Neuronal stem cell (in vitro differentiated cells): Measurements from ENCODE around the gene STAT5A.

Experiments
- DNase-seq: peaks from one replicate; pipeline ENCODE4 v3.0.0-alpha.2; 2013; ENCODE audit warnings: low spot score
- H2AFZ ChIP-seq: one replicate; pipeline ENCODE4 v1.6.1; 2013; ENCODE audit warnings: mild to moderate bottlenecking, low read length, inconsistent platforms
- H2AK5ac ChIP-seq: 2 replicates; pipeline ENCODE4 v1.6.1; 2013; ENCODE audit warnings: low read depth, mild to moderate bottlenecking, inconsistent platforms, low read length, moderate library complexity, mixed read lengths
- H2BK120ac ChIP-seq: 2 replicates; pipeline ENCODE4 v1.6.1; 2013; ENCODE audit warnings: low read depth, mild to moderate bottlenecking, inconsistent platforms, low read length, moderate library complexity, mixed read lengths
- H2BK12ac ChIP-seq: one replicate; pipeline ENCODE4 v1.6.1; 2013; ENCODE audit warnings: low read length, inconsistent platforms
- H2BK15ac ChIP-seq: 2 replicates; pipeline ENCODE4 v1.6.1; 2013; ENCODE audit warnings: mild to moderate bottlenecking, low read length, inconsistent platforms, mixed read lengths
- H2BK5ac ChIP-seq: one replicate; pipeline ENCODE4 v1.6.1; 2013; ENCODE audit warnings: inconsistent platforms, mild to moderate bottlenecking, low read length, moderate library complexity
- H3K14ac ChIP-seq: one replicate; pipeline ENCODE4 v1.6.1; 2013; ENCODE audit warnings: low read length, inconsistent platforms
- H3K18ac ChIP-seq: 2 replicates; pipeline ENCODE4 v1.6.1; 2013; ENCODE audit warnings: low read length, inconsistent platforms
- H3K23ac ChIP-seq: 2 replicates; pipeline ENCODE4 v1.6.1; 2013; ENCODE audit warnings: low read depth, mild to moderate bottlenecking, mixed read lengths, low read length, inconsistent platforms; ENCODE audit not compliant: poor library complexity
- H3K27ac ChIP-seq: replicated peaks from 3 replicates; pipeline ENCODE4 v1.5.1; 2013; ENCODE audit warnings: low read length, inconsistent platforms
- H3K27me3 ChIP-seq, 3 experiments: 2 replicates each; pipeline ENCODE4 v1.6.1; 2013; ENCODE audit warnings: low read length in 3 of 3, mild to moderate bottlenecking in 2 of 3, inconsistent platforms in 1 of 3, low read depth in 1 of 3, mixed read lengths in 1 of 3, moderate library complexity in 1 of 3; ENCODE audit not compliant: control insufficient read depth in 3 of 3, insufficient read depth in 3 of 3
- H3K36me3 ChIP-seq, 2 donors: replicated peaks in 1 of 2; 2 replicates each; pipeline ENCODE4 v1.6.1; 2013; ENCODE audit warnings: low read length in 2 of 2; ENCODE audit not compliant: control insufficient read depth in 2 of 2, insufficient read depth in 2 of 2
- H3K4ac ChIP-seq: 2 replicates; pipeline ENCODE4 v1.6.1; 2013; ENCODE audit warnings: inconsistent platforms, mild to moderate bottlenecking, low read length, moderate library complexity
- H3K4me1 ChIP-seq, 2 donors: 1 replicate in 1 of 2; 2 replicates in 1 of 2; pipeline ENCODE4 v1.6.1; 2013; ENCODE audit warnings: low read length in 2 of 2, low read depth in 1 of 2; ENCODE audit not compliant: control insufficient read depth in 2 of 2, insufficient read depth in 1 of 2
- H3K4me2 ChIP-seq: one replicate; pipeline ENCODE4 v1.6.1; 2013; ENCODE audit warnings: mild to moderate bottlenecking, low read length, inconsistent platforms; ENCODE audit not compliant: insufficient read depth, poor library complexity, severe bottlenecking
- H3K4me3 ChIP-seq, 2 donors: 2 replicates each; pipeline ENCODE4 v1.5.1; 2013; ENCODE audit warnings: low read length in 2 of 2, mild to moderate bottlenecking in 2 of 2, inconsistent platforms in 1 of 2, moderate library complexity in 1 of 2
- H3K79me1 ChIP-seq: one replicate; pipeline ENCODE4 v1.6.1; 2013; ENCODE audit warnings: low read depth, mild to moderate bottlenecking, inconsistent platforms, low read length, moderate library complexity
- H3K9ac ChIP-seq: one replicate; pipeline ENCODE4 v1.6.1; 2013; ENCODE audit warnings: mild to moderate bottlenecking, low read depth, low read length, inconsistent platforms; ENCODE audit not compliant: poor library complexity
- H3K9me3 ChIP-seq, 2 donors: replicated peaks in 1 of 2; 2 replicates each; pipeline versions ENCODE3 to v1.6.1; 2013; ENCODE audit warnings: low read length in 2 of 2, mild to moderate bottlenecking in 2 of 2, inconsistent platforms in 1 of 2, low read depth in 1 of 2, mixed read lengths in 1 of 2, moderate library complexity in 1 of 2; ENCODE audit not compliant: control insufficient read depth in 2 of 2, insufficient read depth in 1 of 2
- H4K8ac ChIP-seq: one replicate; pipeline ENCODE4 v1.6.1; 2013; ENCODE audit warnings: low read depth, mild to moderate bottlenecking, inconsistent platforms, low read length, moderate library complexity
- H4K91ac ChIP-seq: one replicate; pipeline ENCODE4 v1.6.1; 2013; ENCODE audit warnings: low read length, low read depth, mild to moderate bottlenecking, inconsistent platforms; ENCODE audit not compliant: poor library complexity
- WGBS, 2 donors: extraction: QIAGEN DNeasy Blood & Tissue Kit; methylation state at CpG; one replicate each; pipeline ENCODE4 v1.1.7; 2013; ENCODE audit warnings: missing lambda C conversion rate in 2 of 2, mixed read lengths in 1 of 2; ENCODE audit not compliant: insufficient read length in 2 of 2, insufficient replicate concordance in 1 of 2; ENCODE audit errors: extremely low coverage in 2 of 2; 5-methylcytosine and 5-hydroxymethylcytosine counted together

STAT5A gene

DNA sequence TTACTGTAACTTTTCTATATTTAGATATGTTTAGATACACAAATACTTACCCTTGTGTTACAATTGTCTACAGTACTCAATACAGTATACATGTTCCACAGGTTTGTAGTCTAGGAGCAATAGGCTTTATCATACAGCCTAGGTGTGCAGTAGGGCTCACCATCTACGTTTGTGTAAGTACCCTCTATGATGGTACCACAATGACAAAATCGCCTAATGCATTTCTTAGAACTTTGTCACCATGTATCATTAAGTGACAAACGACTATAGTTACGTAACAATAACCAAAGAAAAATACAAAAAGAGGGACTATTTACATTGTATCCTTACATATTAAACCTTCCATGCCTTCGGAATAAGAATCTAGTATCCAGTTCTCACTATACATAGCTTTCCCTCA, 20.1 kb upstream of the STAT5A start:
- no peak for DNase-seq
- no peaks in the 10 kb centered on the region for H3K9me3 ChIP-seq
- no peaks in the 10 kb centered on the region for H3K27me3 ChIP-seq
- no peak overlapping the region for H4K91ac ChIP-seq
- no peak overlapping the region for H2AFZ ChIP-seq
- no peak overlapping the region for H2BK5ac ChIP-seq
- H3K4me2 ChIP-seq: no peak overlapping the region
- H4K8ac ChIP-seq: no peak overlapping the region
- no peak overlapping the region for H2BK12ac ChIP-seq
- H3K14ac ChIP-seq: no peak overlapping the region
- no CpG with 5 or more reads among the region's 5 CpGs for WGBS, 2 donors
- H3K18ac ChIP-seq: no peak overlapping the region
- H3K23ac ChIP-seq: no peak overlapping the region
- no peak overlapping the region for H3K4ac ChIP-seq
- H3K36me3 ChIP-seq: peaks cover 0 to 3% of the 10 kb centered on the region in 2 donors
- peaks cover 0 to 2% of the 10 kb centered on the region in 2 donors for H3K4me1 ChIP-seq
- H3K4me3 ChIP-seq: no peak overlapping the region
- H3K79me1 ChIP-seq: no peaks in the 10 kb centered on the region
- no peak overlapping the region for H3K27ac ChIP-seq
- H2BK120ac ChIP-seq: no peak overlapping the region
- no peak overlapping the region for H3K9ac ChIP-seq
- no peak overlapping the region for H2AK5ac ChIP-seq
- H2BK15ac ChIP-seq: no peak overlapping the region

- Histone ChIP-seq H3K4ac (no peak overlapping the region), H2BK12ac (no peak overlapping the region), H3K23ac (no peak overlapping the region), H2AK5ac (no peak overlapping the region), H3K4me1 (peaks cover 0 to 9% of the 10 kb centered on the region in 2 donors), H3K14ac (no peak overlapping the region), H3K27me3 (no peaks in the 10 kb centered on the region), H3K18ac (no peak overlapping the region), H3K36me3 (peaks cover 0 to 3% of the 10 kb centered on the region in 2 donors), H3K9me3 (no peaks in the 10 kb centered on the region), H3K4me3 (no peak overlapping the region), H3K79me1 (no peaks in the 10 kb centered on the region), H2BK15ac (no peak overlapping the region), H4K8ac (no peak overlapping the region), H3K27ac (no peak overlapping the region), H3K4me2 (no peak overlapping the region), H3K9ac (no peak overlapping the region), H2BK5ac (no peak overlapping the region), H2AFZ (no peak overlapping the region), H2BK120ac (no peak overlapping the region), H4K91ac (no peak overlapping the region)
- WGBS, 2 donors: no CpG with 5 or more reads among the region's 4 CpGs
- DNase-seq: no peak
Observed at GRCh38 chr17:42270170-42270535, 18.1 kb upstream of the STAT5A start.

DNA sequence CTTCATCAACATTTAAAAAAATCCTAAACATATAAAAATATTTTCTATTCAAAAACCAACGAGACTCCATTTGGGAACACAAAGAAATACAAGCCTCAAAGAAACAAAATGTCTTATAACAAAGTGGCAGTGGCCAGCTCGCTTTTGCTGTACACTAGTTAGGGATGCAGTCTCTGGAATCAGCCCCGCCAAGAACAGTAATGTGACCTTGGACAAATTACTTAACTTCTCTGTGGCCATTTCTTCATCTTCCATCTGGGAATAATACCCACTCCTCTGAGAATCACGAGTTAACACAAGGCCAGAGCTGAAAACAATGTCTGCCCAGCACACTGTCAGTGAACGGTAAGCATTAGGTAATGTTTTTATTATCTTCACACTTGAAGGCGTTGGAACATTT, 17.7 kb upstream of the STAT5A start:
- Histone ChIP-seq H3K27ac (no peak overlapping the region), H3K79me1 (no peaks in the 10 kb centered on the region), H3K23ac (no peak overlapping the region), H3K18ac (no peak overlapping the region), H3K4me2 (no peak overlapping the region), H2AK5ac (no peak overlapping the region), H3K36me3 (peaks cover 0 to 3% of the 10 kb centered on the region in 2 donors), H4K91ac (no peak overlapping the region), H3K4me1 (peaks cover 0 to 9% of the 10 kb centered on the region in 2 donors), H2BK5ac (no peak overlapping the region), H3K14ac (no peak overlapping the region), H3K4me3 (no peak overlapping the region), H2AFZ (no peak overlapping the region), H4K8ac (no peak overlapping the region), H3K9me3 (no peaks in the 10 kb centered on the region), H2BK15ac (no peak overlapping the region), H3K27me3 (no peaks in the 10 kb centered on the region), H3K4ac (no peak overlapping the region), H2BK12ac (no peak overlapping the region), H2BK120ac (no peak overlapping the region), H3K9ac (no peak overlapping the region)
- WGBS, 2 donors: 100% methylated on average over 1 of the region's 6 CpGs; no CpG with 5 or more reads in 1 of the 2 donors
- DNase-seq: no peak

DNA sequence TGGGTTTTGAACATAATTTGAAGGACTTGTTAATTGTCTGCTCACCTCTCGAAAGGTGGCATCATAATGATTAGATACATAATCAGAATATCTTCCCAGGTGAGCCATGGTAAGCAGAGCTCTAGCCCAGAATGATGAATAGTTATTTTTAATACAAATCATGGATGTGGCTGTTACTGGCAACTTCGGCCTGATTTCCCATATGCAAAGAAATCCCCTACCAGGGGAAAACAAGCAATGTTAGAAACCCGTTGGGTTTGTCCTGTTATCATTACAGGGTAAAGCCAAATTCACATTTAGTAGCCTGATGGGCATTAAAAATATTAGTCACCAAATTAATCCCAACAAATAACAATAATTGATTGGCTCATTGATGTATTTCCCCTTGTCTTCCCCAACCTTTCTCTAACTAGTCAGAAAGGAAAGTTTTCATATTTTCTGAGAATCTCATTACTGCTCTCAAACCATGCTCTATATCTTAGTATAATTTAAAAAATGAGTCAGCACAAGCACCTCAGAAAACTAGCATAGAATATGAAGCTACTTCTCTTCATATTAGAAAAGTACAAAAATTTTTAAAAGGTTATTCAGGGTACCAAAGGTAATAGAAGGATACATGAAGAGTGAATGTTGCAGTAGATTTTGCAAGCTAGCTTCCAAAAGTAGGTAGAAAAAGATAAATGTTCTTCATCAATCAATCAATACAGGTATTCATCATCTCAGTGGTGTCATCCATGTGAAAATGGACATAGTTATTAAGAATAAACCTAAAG, 17.1 kb upstream of the STAT5A start:
- Histone ChIP-seq H3K9ac (no peak overlapping the region), H3K18ac (no peak overlapping the region), H2BK15ac (no peak overlapping the region), H4K8ac (no peak overlapping the region), H2AK5ac (no peak overlapping the region), H2BK120ac (no peak overlapping the region), H3K4ac (no peak overlapping the region), H3K4me3 (no peak overlapping the region), H3K27me3 (no peaks in the 10 kb centered on the region), H4K91ac (no peak overlapping the region), H3K23ac (no peak overlapping the region), H2BK5ac (no peak overlapping the region), H3K79me1 (no peaks in the 10 kb centered on the region), H3K4me1 (peaks cover 0 to 9% of the 10 kb centered on the region in 2 donors), H3K9me3 (no peaks in the 10 kb centered on the region), H2BK12ac (no peak overlapping the region), H3K14ac (no peak overlapping the region), H3K4me2 (no peak overlapping the region), H3K27ac (no peak overlapping the region), H2AFZ (no peak overlapping the region), H3K36me3 (peaks cover 0 to 3% of the 10 kb centered on the region in 2 donors)
- DNase-seq: no peak
- no CpG with 5 or more reads among the region's 3 CpGs for WGBS, 2 donors
